Measurements from ENCODE around the gene ARRDC2. TPM values are rescaled to one million over a fixed set of nuclear protein-coding genes. Genes with fewer than 3 reads are reported as not detected.
A peak's percentile ranks its signal among the peaks of the same experiment; 100 is the strongest.

Gene ARRDC2
- total and polyA plus RNA-seq, 9 of the 15 experiments (the other 6 are each of a cell fraction or from before 2014, with no cell fraction given): 1.9 to 27.4 (median 15.2) TPM

GRCh38 chr19:18002347-18002850 lies 5.6 kb upstream of the ARRDC2 start (continued):
- TF ChIP-seq, protein P1, sequence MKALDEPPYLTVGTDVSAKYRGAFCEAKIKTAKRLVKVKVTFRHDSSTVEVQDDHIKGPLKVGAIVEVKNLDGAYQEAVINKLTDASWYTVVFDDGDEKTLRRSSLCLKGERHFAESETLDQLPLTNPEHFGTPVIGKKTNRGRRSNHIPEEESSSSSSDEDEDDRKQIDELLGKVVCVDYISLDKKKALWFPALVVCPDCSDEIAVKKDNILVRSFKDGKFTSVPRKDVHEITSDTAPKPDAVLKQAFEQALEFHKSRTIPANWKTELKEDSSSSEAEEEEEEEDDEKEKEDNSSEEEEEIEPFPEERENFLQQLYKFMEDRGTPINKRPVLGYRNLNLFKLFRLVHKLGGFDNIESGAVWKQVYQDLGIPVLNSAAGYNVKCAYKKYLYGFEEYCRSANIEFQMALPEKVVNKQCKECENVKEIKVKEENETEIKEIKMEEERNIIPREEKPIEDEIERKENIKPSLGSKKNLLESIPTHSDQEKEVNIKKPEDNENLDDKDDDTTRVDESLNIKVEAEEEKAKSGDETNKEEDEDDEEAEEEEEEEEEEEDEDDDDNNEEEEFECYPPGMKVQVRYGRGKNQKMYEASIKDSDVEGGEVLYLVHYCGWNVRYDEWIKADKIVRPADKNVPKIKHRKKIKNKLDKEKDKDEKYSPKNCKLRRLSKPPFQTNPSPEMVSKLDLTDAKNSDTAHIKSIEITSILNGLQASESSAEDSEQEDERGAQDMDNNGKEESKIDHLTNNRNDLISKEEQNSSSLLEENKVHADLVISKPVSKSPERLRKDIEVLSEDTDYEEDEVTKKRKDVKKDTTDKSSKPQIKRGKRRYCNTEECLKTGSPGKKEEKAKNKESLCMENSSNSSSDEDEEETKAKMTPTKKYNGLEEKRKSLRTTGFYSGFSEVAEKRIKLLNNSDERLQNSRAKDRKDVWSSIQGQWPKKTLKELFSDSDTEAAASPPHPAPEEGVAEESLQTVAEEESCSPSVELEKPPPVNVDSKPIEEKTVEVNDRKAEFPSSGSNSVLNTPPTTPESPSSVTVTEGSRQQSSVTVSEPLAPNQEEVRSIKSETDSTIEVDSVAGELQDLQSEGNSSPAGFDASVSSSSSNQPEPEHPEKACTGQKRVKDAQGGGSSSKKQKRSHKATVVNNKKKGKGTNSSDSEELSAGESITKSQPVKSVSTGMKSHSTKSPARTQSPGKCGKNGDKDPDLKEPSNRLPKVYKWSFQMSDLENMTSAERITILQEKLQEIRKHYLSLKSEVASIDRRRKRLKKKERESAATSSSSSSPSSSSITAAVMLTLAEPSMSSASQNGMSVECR (CRISPR knock-in tag; IDR thresholded peaks at IDR 0.05): no peak
- TF ChIP-seq STAT5A (IDR thresholded peaks at IDR 0.05; ENCODE audit: borderline replicate concordance, low read length): no peak
- no peak for TF ChIP-seq GTF2B (IDR thresholded peaks at IDR 0.05; ENCODE audit: extremely low read depth, insufficient read length)
- TF ChIP-seq TAF7 (tag; IDR thresholded peaks at IDR 0.05): no peak
- peak in 1 of 2 experiments; percentile 54; a peak in 1 of 3 replicates for TF ChIP-seq CBX3 (IDR thresholded peaks at IDR 0.05; ENCODE audit: borderline replicate concordance in 1 of 2, low read length in 2 of 2)
- TF ChIP-seq, protein P2, sequence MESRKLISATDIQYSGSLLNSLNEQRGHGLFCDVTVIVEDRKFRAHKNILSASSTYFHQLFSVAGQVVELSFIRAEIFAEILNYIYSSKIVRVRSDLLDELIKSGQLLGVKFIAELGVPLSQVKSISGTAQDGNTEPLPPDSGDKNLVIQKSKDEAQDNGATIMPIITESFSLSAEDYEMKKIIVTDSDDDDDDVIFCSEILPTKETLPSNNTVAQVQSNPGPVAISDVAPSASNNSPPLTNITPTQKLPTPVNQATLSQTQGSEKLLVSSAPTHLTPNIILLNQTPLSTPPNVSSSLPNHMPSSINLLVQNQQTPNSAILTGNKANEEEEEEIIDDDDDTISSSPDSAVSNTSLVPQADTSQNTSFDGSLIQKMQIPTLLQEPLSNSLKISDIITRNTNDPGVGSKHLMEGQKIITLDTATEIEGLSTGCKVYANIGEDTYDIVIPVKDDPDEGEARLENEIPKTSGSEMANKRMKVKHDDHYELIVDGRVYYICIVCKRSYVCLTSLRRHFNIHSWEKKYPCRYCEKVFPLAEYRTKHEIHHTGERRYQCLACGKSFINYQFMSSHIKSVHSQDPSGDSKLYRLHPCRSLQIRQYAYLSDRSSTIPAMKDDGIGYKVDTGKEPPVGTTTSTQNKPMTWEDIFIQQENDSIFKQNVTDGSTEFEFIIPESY (CRISPR knock-in tag; IDR thresholded peaks at IDR 0.05): peak; percentile 70
- peak; percentile 39 for TF ChIP-seq DACH1 (IDR thresholded peaks at IDR 0.05; ENCODE audit: partially characterized antibody)
- TF ChIP-seq, protein P3, sequence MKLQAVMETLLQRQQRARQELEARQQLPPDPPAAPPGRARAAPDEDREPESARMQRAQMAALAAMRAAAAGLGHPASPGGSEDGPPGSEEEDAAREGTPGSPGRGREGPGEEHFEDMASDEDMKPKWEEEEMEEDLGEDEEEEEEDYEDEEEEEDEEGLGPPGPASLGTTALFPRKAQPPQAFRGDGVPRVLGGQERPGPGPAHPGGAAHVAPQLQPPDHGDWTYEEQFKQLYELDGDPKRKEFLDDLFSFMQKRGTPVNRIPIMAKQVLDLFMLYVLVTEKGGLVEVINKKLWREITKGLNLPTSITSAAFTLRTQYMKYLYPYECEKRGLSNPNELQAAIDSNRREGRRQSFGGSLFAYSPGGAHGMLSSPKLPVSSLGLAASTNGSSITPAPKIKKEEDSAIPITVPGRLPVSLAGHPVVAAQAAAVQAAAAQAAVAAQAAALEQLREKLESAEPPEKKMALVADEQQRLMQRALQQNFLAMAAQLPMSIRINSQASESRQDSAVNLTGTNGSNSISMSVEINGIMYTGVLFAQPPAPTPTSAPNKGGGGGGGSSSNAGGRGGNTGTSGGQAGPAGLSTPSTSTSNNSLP (IDR thresholded peaks at IDR 0.05; ENCODE audit: borderline replicate concordance, low read depth, low read length): no peak
- no peak for TF ChIP-seq SRF (CRISPR knock-in tag; IDR thresholded peaks at IDR 0.05)
- TF ChIP-seq ZNF133 (CRISPR knock-in tag; IDR thresholded peaks at IDR 0.05): no peak
- TF ChIP-seq RCOR1 (IDR thresholded peaks at IDR 0.05; ENCODE audit: borderline replicate concordance in 1 of 2, low read depth in 2 of 2, low read length in 2 of 2): peak in 1 of 2 experiments; percentile 82; a peak in 2 of 4 replicates
- no peak for TF ChIP-seq SAP30 (IDR thresholded peaks at IDR 0.05; ENCODE audit: borderline replicate concordance, insufficient read depth, low read depth, low read length, poor library complexity, severe bottlenecking)
- TF ChIP-seq ZNF146 (CRISPR knock-in tag; IDR thresholded peaks at IDR 0.05; ENCODE audit: unreplicated experiment): no peak
- 0 out of 2 replicates have a peak, but pooled peaks have one; percentile 40 for TF ChIP-seq POLR2G (IDR thresholded peaks at IDR 0.05; ENCODE audit: low read depth, low read length)
- no peak for TF ChIP-seq ZNF384 (IDR thresholded peaks at IDR 0.05; ENCODE audit: low read depth, low read length)
- no peak for TF ChIP-seq ID3 (CRISPR knock-in tag; IDR thresholded peaks at IDR 0.05)
- peak; percentile 20; the same call in 1 of the 2 replicates for TF ChIP-seq ID3 (tag; IDR thresholded peaks at IDR 0.05)
